CD4-positive, alpha-beta T cell treated with Interleukin-6 for 4 hours (primary cell): ENCODE results near the gene CBFB.
"Not testable (repeated sequence)": the region's sequence is repeated elsewhere in the genome, so short reads cannot be mapped to it uniquely, and the experiment has no call there.

Experiments used
- DNase-seq: peaks from one replicate; pipeline ENCODE4 v3.0.0-alpha.2; 2020; ENCODE audit warnings: mixed read lengths

The CBFB gene

DNA sequence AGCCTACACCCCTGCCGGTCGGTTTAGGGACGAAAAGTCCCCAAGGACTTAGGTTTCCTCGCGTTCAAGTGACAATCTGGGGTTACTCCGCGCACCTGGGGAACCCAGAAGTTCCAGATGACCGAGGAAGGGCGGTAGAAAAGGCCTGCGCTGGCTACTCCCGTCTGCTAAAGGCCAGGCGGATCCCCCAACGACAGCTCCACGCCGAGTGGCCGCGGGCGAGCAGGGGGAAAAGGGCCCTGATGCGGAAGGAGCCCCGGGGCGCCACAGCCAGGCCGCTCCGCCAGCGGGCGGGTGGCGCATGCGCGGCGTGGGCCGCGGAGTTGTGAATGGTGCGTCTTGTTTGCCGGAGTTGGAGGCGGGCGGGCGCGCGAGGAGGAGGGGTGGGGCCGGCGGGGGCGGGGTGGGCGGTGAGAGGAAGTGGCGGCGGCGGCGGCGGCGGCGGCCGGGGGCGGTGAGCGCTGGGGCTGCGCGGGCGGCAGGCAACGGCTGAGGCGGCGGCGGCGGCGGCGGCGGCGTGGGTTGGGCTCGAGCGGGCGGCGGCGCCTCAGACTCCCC is at the start of gene CBFB:
TSS of gene CBFB (plus strand) at position 454 of the 558 bp plus-strand sequence. CDS start 259 bp downstream, outside the sequence.
- DNase-seq, result peak; percentile 96

DNA sequence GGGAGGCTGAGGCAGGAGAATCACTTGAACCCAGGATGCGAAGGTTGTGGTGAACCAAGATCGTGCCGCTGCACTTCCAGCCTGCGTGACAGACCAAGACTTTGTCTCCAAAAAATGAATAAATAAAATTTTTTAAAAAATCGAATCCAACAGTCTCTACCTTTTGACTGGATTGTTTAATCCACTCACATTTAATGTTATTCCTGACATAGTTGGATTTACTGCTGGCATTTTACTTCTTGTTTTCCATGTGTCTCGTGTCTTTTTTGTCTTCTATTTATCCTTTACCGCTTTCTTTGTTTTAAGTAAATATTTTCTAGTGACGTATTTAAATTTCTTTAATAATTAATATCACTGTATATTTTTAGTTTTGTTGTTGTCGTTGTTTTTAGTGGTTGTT is 45.9 kb upstream of the CBFB start:
- DNase-seq, result no peak

- DNase-seq, result no peak
Observed at GRCh38 chr16:66984892-66985311, 44.0 kb upstream of the CBFB start.

GRCh38 chr16:66986559-66986958 is 42.4 kb upstream of the CBFB start:
- DNase-seq, result no peak

GRCh38 chr16:66988197-66988788 is 40.7 kb upstream of the CBFB start, which contains the start of gene CES4A:
TSS of gene CES4A (plus strand) at chr16:66988589. CDS start at chr16:66988773, 184 bp downstream.
- no peak for DNase-seq

- DNase-seq, result no peak
Observed at GRCh38 chr16:66991545-66992077, 37.3 kb upstream of the CBFB start.

DNA sequence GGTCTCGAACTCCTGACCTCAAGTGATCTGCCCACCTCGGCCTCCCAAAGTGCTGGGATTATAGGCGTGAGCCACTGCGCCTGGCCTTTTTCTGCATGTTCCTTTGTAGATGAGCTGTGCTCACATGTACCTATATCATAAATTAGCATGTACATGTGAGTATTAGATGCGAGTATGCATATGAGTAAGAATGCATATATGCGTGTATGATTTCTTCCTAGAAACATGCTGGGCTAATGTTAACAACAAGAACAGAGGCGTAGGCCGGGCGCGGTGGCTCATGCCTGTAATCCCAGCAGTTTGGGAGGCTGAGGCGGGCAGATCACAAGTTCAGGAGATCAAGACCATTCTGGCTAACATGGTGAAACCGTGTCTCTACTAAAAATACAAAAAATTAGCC is 35.4 kb upstream of the CBFB start:
- DNase-seq, result not testable (repeated sequence)

- DNase-seq, result no peak
Observed at GRCh38 chr16:66996324-66996982, 32.5 kb upstream of the CBFB start.

GRCh38 chr16:66996983-66997358 is 32.0 kb upstream of the CBFB start:
- no peak for DNase-seq

DNA sequence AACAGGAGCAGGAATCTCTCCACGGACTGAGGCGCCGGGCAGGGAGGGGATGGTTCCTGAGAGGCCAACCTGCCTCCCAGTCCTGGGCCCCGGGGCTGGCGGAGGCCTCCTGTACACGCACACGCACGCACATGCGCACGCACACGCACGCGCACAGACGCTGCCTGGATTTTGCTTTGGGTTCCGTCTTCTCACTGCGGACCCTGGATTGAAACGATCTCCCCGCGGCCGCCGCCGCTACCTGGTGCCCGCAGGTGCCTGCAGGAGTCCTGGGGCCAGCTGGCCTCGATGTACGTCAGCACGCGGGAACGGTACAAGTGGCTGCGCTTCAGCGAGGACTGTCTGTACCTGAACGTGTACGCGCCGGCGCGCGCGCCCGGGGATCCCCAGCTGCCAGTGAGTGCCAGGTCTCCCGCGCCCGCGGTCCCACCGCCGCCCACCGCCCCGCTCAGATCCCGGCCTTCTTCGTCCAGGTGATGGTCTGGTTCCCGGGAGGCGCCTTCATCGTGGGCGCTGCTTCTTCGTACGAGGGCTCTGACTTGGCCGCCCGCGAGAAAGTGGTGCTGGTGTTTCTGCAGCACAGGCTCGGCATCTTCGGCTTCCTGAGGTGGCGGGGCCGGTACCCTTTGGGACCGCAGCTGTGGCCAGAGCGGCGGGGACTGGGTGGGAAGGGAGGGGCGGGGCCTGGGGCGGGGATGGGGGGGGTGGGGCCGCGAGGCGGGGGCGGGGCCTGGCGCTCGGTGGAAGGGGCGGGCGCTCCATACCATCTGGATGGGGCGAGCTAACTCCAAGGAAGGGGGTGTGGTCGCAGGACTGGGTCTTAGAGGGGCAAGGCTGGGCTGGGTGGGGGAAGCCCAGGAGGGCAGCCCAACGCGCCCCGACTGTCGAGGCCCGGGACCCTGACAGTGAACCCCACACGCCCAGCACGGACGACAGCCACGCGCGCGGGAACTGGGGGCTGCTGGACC is 28.3 kb upstream of the CBFB start:
- DNase-seq, result peak; percentile 68

DNA sequence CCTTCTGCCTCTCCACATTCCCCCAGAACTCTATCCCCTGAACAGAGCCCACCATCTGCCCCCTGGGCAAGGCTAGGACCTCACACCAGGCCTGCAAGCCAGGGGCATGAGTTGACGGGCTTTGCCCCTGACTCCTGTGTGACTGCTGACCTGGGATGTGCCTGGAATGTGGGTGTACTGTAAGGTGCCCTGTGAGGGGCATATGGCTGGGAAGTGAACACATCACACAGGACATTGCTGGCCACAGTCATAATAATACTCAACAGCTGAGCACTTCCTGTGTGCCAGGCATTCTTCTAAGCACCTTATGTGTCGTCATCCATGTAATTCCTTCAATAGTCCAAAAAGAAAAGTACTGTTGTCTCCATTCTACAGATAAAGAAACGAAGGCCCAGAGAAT is 27.2 kb upstream of the CBFB start:
- DNase-seq, result no peak

- DNase-seq, result no peak
Observed at GRCh38 chr16:67006930-67007658, 21.9 kb upstream of the CBFB start.

DNA sequence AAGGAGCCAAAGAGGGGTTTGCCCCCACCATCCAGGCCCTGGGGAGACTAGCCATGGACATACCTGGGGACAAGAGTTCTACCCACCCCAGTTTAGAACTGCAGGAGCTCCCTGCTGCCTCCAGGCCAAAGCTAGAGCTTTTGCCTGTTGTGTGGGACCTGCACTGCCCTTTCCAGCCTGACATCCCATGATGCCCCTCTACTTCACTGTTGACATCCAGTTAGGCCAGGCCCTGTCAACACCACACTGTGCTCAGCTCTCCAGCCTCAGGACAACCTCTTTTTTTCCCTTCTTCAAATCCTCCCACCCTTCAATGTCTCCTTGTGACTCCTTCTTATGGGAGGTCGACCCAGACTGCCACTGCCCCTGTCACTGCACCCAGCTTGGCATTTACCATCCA is 19.8 kb upstream of the CBFB start:
- DNase-seq, result no peak

DNA sequence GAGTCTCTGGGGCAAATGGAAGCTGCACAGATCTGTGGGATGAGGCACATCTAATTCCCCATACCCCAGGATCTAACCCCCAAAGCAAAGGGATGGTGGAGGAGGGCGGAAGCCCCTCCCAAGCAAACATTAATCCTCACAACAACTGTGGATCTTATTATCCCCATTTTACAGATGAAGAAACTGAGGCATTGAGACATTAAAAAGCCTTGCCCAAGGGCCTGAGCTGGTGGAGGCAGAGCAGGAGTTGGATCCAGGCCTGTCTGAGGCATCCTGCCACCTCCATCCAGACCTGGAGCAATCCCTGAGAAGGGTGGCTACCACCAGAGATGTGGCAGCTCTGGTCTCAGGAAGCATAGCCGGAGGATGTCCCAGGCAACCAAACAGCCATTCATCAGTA is 17.7 kb upstream of the CBFB start:
- no peak for DNase-seq

DNA sequence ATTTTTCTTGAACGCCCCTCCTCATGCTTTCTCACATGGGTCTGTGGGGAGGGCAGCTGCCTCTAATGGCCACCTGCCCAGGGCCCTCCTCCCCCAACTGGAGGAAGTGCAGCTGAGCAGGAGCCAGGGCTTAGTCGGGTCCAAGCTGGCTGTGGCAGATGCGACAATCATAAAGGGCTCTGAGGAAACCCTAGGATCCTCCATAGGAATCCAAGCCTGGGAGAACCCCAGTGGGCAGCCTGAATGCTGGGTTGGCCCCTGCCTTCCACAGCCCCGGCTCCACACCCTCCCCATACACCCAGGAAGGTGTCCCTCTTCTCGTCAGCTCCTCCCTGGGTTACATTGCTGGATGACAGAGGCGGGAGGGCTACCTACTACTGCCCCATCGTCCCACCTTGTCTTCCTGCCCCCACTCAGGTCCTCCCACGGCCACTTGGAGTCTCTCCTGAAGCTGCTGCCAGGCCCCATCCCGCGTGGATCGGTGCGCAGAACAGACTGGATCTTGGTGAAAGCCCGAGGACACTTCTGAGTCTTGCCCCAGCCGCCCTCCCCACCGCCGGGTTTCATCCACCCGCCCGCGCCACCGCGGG is 15.6 kb upstream of the CBFB start:
- DNase-seq, result no peak

GRCh38 chr16:67013823-67014633 is 14.9 kb upstream of the CBFB start:
- DNase-seq, result peak; percentile 76

DNA sequence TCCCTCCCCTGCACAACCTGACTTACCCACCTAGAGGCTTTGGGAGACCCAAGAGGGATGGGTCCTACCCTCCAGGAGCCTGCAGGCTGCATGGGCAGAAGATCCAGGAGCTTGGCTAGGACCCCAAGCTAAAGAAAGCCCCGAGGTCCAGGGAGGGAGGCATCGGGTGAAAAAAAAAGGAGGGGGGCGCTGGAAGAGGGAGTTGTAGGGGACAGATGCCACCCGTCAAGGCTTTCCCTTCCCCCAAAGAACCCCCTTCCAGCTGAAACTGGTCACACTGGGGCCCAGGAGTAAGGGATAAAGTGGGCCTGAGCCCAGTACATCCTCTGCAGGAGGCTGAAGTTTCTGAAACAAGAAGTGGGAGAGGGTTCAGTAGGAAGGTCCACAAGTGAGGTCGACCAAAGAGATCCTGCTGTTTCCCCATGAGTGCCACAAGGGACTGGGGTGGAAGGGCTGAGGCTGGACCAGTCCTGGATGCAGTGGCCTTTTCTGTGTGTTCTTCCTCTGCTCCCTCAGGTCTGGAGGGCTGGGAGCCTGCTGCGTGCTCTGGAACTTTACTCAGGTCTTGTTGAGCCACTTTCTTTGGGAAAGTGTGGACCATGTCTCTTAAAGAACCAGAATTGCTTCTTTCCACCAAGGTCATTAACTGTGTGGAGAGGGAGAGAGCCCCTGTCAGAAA is 14.2 kb upstream of the CBFB start:
- DNase-seq, result no peak

DNA sequence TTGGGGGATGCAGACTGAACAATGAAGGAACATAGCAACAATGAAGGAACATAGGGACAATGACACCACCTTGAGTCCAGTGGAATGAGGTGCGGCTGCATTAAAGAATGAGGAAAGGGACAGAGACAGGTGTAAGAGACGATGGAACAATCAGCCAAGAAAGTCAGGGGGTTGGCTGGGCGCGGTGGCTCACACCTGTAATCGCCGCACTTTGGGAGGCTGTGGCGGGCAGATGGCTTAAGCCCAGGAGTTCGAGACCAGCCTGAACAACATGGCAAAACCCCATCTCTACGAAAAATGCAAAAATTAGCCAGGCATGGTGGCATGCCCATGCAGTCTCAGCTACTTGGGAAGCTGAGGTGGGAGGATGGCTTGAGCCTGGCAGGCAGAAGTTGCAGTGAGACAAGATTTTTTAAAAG is 13.6 kb upstream of the CBFB start:
- no peak for DNase-seq

GRCh38 chr16:67016143-67016542 is 12.8 kb upstream of the CBFB start:
- no peak for DNase-seq

DNA sequence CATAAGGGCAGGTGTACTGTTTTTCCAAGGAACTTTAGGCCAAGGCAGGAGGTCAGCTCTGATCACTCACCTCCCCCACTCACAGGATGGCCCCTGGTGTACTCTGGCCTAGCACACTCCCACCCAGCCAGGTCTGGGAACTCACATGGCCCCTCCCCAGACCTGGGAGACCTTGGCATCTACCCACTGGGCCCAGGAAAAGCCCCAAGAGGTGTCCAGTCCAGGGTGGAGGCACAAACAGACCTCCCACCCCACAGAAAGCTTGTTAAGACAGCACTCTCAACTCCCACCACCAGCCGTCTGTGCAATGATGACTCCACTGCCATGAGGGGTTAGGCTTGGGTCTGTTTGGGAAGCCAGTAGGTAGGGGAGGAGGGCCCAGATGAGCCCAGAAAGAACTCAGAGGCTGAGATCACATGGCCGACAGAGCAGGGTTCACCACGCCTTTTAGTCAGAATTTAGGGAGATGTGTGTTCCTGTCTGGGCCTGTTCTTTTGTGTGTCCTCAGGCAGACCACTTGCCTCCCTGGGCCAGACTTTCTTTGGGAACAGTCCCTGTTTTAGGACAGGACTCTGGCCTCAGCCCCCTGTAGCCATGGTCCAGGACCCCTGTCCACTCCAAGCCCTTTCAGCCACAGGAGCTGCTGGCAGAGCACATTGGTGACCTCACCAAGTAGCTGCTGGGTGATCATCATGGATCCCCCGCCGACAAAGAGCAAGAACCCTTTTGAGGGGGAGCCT is 12.1 kb upstream of the CBFB start:
- no peak for DNase-seq
